ACC112 (cell line): ENCODE measurements around the gene PSMD3.

ENCODE experiments used
- H2AFZ ChIP-seq: fragments of 200-600 bp; sonication (generic); one replicate; pipeline ENCODE4 v1.6.0; 2017; ENCODE audit warnings: antibody characterized with exemption, low read length; ENCODE audit not compliant: unreplicated experiment
- H3K27ac ChIP-seq: fragments of 200-600 bp; sonication (generic); 2 replicates; pipeline ENCODE4 v1.5.1; 2014; ENCODE audit warnings: low read depth, mild to moderate bottlenecking, antibody characterized with exemption, low read length, moderate library complexity
- H3K27me3 ChIP-seq: fragments of 200-600 bp; sonication (generic); 2 replicates; pipeline ENCODE4 v1.6.1; 2014; ENCODE audit warnings: mild to moderate bottlenecking, antibody characterized with exemption, low read length, moderate library complexity, mixed read lengths; ENCODE audit not compliant: insufficient read depth
- H3K36me3 ChIP-seq: fragments of 200-600 bp; sonication (generic); 2 replicates; pipeline ENCODE4 v1.6.1; 2016; ENCODE audit warnings: mild to moderate bottlenecking, antibody characterized with exemption, low read length, moderate library complexity, mixed read lengths; ENCODE audit not compliant: insufficient read depth
- H3K4me1 ChIP-seq: fragments of 200-600 bp; sonication (generic); one replicate; pipeline ENCODE4 v1.6.1; 2016; ENCODE audit warnings: low read length, mixed read lengths; ENCODE audit not compliant: insufficient read depth, unreplicated experiment, control insufficient read depth
- H3K4me3 ChIP-seq: fragments of 200-600 bp; sonication (generic); 2 replicates; pipeline ENCODE4 v1.5.1; 2014; ENCODE audit warnings: mild to moderate bottlenecking, low read depth, low read length
- H3K79me2 ChIP-seq: fragments of 200-600 bp; sonication (generic); one replicate; pipeline ENCODE4 v1.6.0; 2016; ENCODE audit warnings: low read length; ENCODE audit not compliant: control insufficient read depth, unreplicated experiment, insufficient read depth

PSMD3 gene

DNA sequence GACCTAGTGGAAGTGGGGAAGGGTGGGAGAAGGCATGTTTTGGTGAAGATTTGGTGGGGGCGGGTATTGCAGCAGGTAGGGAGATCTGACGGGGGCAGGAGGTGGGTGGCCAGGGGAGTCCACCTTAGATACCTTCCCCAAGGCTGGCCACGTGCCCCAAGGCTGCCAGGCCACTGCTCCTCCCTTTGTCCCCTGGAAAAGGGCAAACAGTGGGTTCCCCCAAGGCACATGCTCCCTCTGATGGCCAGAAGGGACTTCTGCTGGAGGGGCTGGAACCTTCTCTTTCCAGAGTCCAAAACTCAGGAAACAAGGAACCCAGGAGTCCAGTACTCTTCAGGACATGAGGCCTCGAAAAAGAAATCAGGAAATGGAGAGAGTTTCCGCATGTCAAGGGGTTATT, 6.2 kb upstream of the PSMD3 start:
- H3K79me2 ChIP-seq, result no peaks in the 10 kb centered on the region
- H3K4me3 ChIP-seq, result no peak overlapping the region
- peaks cover 6% of the 10 kb centered on the region for H3K4me1 ChIP-seq
- H3K36me3 ChIP-seq, result no peaks in the 10 kb centered on the region
- no peak overlapping the region for H3K27ac ChIP-seq
- peaks cover 3% of the 10 kb centered on the region; the same call in 1 of the 2 replicates for H3K27me3 ChIP-seq
- no peak overlapping the region for H2AFZ ChIP-seq

DNA sequence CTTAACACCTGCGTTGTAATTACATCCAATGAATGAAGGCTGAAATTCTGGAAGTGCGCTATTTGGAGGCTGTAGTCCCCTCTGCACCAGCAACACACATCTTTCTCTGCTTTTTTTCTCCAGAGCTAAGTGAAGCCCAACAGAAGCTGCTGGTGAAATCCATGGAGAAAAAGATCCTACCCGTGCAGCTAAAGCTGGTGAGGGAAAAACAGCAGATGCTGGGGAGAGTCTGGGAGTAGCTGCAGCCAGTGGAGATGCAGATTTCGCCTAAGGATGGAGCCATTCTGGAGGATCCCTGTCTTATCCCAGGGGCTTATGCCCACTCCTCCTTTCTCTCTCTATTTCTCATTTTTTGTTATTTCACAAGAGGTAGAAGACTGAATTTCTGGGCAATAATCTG, 4.8 kb upstream of the PSMD3 start:
- H3K79me2 ChIP-seq, result peaks cover 2% of the 10 kb centered on the region
- peaks cover 12% of the 10 kb centered on the region for H3K4me1 ChIP-seq
- peaks cover 3% of the 10 kb centered on the region; the same call in 1 of the 2 replicates for H3K27me3 ChIP-seq
- H3K27ac ChIP-seq, result no peak overlapping the region
- no peaks in the 10 kb centered on the region for H3K36me3 ChIP-seq
- no peak overlapping the region for H3K4me3 ChIP-seq
- no peak overlapping the region for H2AFZ ChIP-seq

- Histone ChIP-seq H3K36me3 (peaks cover 3% of the 10 kb centered on the region; the same call in 1 of the 2 replicates), H2AFZ (no peak overlapping the region), H3K79me2 (peaks cover 32% of the 10 kb centered on the region), H3K27me3 (no peaks in the 10 kb centered on the region; the same call in 1 of the 2 replicates), H3K4me3 (peak overlapping the region; percentile 97; the same call in 1 of the 2 replicates), H3K27ac (no peak overlapping the region), H3K4me1 (peaks cover 22% of the 10 kb centered on the region)
Observed at GRCh38 chr17:39979016-39979670, 1.5 kb upstream of the PSMD3 start.

- H3K27me3 ChIP-seq, result no peaks in the 10 kb centered on the region; the same call in 1 of the 2 replicates
- H2AFZ ChIP-seq, result peak overlapping the region; percentile 99
- peaks cover 7% of the 10 kb centered on the region; the same call in 1 of the 2 replicates for H3K36me3 ChIP-seq
- H3K4me1 ChIP-seq, result peaks cover 22% of the 10 kb centered on the region
- peak overlapping the region; percentile 97 for H3K4me3 ChIP-seq
- peaks cover 38% of the 10 kb centered on the region for H3K79me2 ChIP-seq
- no peak overlapping the region for H3K27ac ChIP-seq
Observed at GRCh38 chr17:39979893-39980350, 685 bp upstream of the PSMD3 start.

DNA sequence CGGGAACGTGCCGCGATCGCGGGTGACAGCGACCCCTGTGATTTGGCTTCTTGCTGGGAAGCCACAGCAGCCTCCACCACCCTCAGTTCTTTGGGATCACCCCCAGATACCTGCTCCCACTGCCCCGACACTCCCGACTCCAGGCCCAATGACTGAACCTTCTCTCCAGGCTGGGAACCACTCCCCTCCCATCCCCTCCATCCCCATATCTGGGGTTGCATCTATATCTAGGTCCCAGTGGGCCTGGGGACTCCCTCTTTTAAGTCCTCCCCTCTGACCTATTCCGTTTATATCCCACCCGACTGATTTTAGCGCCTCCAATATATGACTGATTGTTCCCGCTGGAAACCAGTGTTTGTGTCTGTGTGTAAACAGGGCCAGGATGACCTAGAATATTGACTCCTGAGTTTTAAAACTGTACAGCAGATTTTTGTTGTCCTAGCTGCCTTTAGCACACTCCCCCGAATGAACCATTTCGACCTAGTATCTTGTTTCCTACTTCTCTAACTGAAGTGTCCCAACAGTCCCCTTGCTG, 667 bp downstream of the PSMD3 start:
- Histone ChIP-seq H3K4me1 (peaks cover 22% of the 10 kb centered on the region), H3K4me3 (peak overlapping the region; percentile 97), H3K36me3 (peaks cover 12% of the 10 kb centered on the region; the same call in 1 of the 2 replicates), H3K27ac (peak overlapping the region; percentile 78), H3K79me2 (peaks cover 41% of the 10 kb centered on the region), H2AFZ (peak overlapping the region; percentile 16), H3K27me3 (no peaks in the 10 kb centered on the region)

- Histone ChIP-seq H3K36me3 (peaks cover 14% of the 10 kb centered on the region), H3K4me1 (peaks cover 22% of the 10 kb centered on the region), H2AFZ (no peak overlapping the region), H3K79me2 (peaks cover 41% of the 10 kb centered on the region), H3K4me3 (peak overlapping the region; percentile 97), H3K27me3 (no peaks in the 10 kb centered on the region), H3K27ac (peak overlapping the region; percentile 78; the same call in 1 of the 2 replicates)
Observed at GRCh38 chr17:39981766-39982375, 1.3 kb downstream of the PSMD3 start.

GRCh38 chr17:39988206-39988810, 7.7 kb downstream of the PSMD3 start:
- peaks cover 14% of the 10 kb centered on the region for H3K79me2 ChIP-seq
- no peak overlapping the region for H2AFZ ChIP-seq
- H3K27ac ChIP-seq, result no peak overlapping the region
- H3K27me3 ChIP-seq, result no peaks in the 10 kb centered on the region
- no peak overlapping the region for H3K4me3 ChIP-seq
- peaks cover 41% of the 10 kb centered on the region for H3K36me3 ChIP-seq
- H3K4me1 ChIP-seq, result no peaks in the 10 kb centered on the region

GRCh38 chr17:39994448-39994847, 13.8 kb downstream of the PSMD3 start:
- Histone ChIP-seq H2AFZ (no peak overlapping the region), H3K4me1 (no peaks in the 10 kb centered on the region), H3K27ac (no peak overlapping the region), H3K79me2 (no peaks in the 10 kb centered on the region), H3K36me3 (peaks cover 23% of the 10 kb centered on the region), H3K4me3 (no peak overlapping the region), H3K27me3 (no peaks in the 10 kb centered on the region)

DNA sequence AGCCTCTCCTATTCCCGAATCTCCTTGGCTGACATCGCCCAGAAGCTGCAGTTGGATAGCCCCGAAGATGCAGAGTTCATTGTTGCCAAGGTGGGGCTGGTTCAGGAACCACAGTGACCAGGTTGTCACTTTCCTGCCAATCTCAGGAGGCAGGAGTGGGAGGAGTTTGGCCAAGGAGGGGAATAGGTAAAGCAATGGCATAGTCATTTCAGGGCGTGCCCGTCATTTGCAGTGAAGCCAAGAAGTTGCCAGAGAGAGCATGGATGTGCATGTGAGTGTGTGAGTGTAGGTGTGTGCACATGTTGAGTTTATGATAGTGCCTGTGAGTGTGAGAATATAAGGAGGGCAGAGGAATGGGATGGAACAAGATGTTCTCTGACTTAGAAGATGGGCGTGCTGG, 14.8 kb downstream of the PSMD3 start:
- H3K4me3 ChIP-seq, result no peak overlapping the region
- H3K4me1 ChIP-seq, result no peaks in the 10 kb centered on the region
- H3K27me3 ChIP-seq, result no peaks in the 10 kb centered on the region
- no peak overlapping the region for H2AFZ ChIP-seq
- no peaks in the 10 kb centered on the region for H3K79me2 ChIP-seq
- H3K27ac ChIP-seq, result no peak overlapping the region
- H3K36me3 ChIP-seq, result peaks cover 20% of the 10 kb centered on the region

DNA sequence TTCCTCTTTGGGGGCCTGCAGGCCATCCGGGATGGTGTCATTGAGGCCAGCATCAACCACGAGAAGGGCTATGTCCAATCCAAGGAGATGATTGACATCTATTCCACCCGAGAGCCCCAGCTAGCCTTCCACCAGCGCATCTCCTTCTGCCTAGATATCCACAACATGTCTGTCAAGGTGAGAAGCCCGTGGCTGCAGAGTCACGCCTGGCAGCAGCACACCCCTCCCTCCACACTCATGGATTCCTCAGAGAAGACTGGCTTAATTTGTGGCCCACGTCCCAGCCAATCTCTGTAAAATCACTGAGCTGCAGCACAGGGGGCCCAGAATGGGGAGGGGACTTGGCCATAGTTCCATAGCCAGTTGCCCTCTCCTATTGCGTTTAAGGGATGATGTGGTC, 15.6 kb downstream of the PSMD3 start:
- no peak overlapping the region for H2AFZ ChIP-seq
- peaks cover 14% of the 10 kb centered on the region; the same call in 1 of the 2 replicates for H3K36me3 ChIP-seq
- H3K4me3 ChIP-seq, result no peak overlapping the region
- no peak overlapping the region for H3K27ac ChIP-seq
- H3K27me3 ChIP-seq, result no peaks in the 10 kb centered on the region
- H3K4me1 ChIP-seq, result no peaks in the 10 kb centered on the region
- H3K79me2 ChIP-seq, result no peaks in the 10 kb centered on the region
